ENCODE measurements around the gene PXYLP1.

Gene PXYLP1

DNA sequence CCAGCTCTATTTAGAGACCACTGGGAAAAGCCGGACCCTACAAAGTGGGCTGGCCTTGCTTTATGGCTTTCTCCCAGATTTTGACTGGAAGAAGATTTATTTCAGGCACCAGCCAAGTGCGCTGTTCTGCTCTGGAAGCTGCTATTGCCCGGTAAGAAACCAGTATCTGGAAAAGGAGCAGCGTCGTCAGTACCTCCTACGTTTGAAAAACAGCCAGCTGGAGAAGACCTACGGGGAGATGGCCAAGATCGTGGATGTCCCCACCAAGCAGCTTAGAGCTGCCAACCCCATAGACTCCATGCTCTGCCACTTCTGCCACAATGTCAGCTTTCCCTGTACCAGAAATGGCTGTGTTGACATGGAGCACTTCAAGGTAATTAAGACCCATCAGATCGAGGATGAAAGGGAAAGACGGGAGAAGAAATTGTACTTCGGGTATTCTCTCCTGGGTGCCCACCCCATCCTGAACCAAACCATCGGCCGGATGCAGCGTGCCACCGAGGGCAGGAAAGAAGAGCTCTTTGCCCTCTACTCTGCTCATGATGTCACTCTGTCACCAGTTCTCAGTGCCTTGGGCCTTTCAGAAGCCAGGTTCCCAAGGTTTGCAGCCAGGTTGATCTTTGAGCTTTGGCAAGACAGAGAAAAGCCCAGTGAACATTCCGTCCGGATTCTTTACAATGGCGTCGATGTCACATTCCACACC, 60.9 kb downstream of the PXYLP1 start:
- TF ChIP-seq CTCF (IDR thresholded peaks at IDR 0.05): no peak

DNA sequence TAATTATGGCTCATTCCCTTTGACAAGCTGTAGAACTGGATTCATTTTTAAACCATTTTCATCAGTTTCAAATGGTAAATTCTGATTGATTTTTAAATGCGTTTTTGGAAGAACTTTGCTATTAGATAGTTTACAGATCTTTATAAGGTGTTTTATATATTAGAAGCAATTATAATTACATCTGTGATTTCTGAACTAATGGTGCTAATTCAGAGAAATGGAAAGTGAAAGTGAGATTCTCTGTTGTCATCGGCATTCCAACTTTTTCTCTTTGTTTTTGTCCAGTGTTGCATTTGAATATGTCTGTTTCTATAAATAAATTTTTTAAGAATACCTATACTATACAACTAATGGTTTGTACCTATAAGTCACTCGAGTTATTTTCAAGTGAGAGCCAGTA, 62.7 kb downstream of the PXYLP1 start:
- no peak for TF ChIP-seq CTCF (IDR thresholded peaks at IDR 0.05)

DNA sequence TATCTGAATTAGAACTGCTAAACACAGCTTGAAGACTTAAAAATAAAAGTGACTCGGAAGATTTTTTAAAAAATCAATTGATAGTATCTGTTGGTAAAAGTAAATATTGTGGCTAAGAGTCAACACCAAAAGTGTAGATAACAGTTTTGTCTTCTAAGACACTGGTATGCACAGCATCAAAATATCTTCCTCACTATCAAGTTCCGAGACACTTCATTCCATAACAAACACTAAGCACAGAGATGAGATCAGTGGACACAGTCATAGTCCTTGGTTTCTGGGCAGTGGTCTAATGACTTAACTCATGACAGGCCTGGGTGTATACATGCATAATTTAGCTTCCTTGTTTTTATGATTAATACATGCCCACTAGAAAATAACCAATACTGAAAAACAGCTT, 63.2 kb downstream of the PXYLP1 start:
- TF ChIP-seq CTCF (IDR thresholded peaks at IDR 0.05): no peak

GRCh38 chr3:141302364-141303141, 70.9 kb downstream of the PXYLP1 start:
- no peak for TF ChIP-seq CTCF (IDR thresholded peaks at IDR 0.05)

- TF ChIP-seq CTCF (IDR thresholded peaks at IDR 0.05): peak; percentile 86
These were observed 72.0 kb downstream of the PXYLP1 start for GRCh38 chr3:141303481-141304223.

DNA sequence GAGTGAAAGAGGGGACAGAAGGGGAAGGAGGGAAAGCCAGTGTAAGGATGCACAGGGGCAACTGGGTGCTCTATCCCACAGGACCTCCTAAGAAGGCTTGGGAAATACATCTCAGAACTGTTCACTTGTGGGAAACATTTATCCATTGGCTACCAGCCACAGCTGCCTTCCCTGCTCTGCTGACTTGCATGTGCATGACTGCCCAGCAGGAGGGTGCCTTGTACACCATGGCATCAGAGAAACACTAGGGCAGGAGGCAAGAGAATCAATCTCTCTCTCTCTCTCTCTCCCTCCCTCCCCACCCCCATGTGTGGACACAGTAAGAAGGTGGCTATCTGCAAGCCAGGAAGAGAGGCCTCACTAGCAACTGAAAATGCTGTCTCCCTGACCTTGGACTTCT, 73.8 kb downstream of the PXYLP1 start:
- no peak for TF ChIP-seq CTCF (IDR thresholded peaks at IDR 0.05)

DNA sequence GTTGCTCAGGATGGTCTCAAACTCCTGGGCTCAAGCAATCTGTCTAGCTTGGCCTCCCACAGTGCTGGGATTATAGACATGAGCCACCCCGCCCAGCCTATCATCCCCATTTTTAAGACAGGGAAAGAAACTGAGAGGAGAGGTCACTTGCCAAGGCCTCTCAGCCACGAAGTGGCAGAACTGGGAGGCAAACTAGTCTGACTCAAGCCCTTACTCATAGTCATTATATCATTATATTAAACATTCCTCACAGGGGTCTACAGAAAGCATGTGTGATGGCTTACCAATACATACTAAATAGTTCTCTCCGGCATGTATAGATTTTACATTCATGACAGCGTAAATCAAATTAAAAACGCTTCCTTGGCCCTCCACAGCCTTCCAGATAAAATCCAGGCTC, 74.7 kb downstream of the PXYLP1 start:
- TF ChIP-seq CTCF (IDR thresholded peaks at IDR 0.05): no peak
